ENCODE measurements around the gene TSPAN1.
"Not testable (repeated sequence)": the region's sequence is repeated elsewhere in the genome, so short reads cannot be mapped to it uniquely, and the experiment has no call there.

The TSPAN1 gene

DNA sequence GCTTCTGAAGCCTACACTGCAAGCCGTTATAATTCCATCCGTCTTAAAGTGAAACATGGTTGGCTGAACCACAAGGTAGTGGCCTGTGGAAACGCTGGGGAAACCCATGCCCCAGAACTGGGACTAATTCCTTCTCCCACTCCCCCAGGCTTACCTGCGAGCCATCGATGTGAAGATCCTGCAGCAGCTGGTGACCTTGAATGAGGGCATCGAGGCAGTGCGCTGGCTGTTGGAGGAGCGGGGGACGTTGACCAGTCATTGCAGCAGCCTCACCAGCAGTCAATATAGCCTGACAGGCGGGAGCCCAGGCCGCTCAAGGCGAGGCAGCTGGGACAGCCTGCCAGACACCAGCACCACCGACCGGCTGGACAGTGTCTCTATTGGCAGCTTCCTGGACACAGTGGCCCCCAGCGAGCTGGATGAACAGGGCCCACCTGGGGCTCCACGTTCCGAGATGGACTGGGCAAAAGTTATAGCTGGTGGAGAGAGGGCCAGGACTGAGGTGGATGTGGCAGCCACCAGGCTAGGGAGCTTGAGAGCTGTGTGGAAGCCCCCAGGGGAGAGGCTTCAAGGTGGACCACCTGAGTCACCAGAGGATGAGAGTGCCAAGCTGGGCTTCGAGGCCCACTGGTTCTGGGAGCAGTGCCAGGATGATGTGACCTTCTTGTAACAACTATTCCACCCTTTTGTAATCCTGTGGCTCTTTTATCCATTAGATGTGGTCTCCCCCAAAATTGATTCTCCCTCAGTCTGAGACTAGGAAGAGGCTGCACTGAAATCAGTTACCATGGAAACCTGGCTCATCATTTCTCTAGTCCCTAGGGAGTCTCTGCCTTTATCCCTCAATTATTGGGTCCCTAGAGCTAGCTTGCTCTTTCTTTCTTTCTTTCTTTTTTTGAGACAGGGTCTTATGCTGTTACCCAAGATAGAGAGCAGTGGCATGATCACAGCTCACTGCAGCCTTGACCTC is 44.9 kb downstream of the TSPAN1 start:
- peak overlapping the region; percentile 19 for H3K4me3 ChIP-seq (ENCODE audit: low read depth, low read length)
- no peaks in the 10 kb centered on the region for H3K9me3 ChIP-seq (ENCODE audit: severe bottlenecking)
- no peaks in the 10 kb centered on the region for H3K27me3 ChIP-seq (ENCODE audit: insufficient read depth, low read depth, severe bottlenecking)
- no peaks in the 10 kb centered on the region for H3K36me3 ChIP-seq
- TF ChIP-seq, protein P1, sequence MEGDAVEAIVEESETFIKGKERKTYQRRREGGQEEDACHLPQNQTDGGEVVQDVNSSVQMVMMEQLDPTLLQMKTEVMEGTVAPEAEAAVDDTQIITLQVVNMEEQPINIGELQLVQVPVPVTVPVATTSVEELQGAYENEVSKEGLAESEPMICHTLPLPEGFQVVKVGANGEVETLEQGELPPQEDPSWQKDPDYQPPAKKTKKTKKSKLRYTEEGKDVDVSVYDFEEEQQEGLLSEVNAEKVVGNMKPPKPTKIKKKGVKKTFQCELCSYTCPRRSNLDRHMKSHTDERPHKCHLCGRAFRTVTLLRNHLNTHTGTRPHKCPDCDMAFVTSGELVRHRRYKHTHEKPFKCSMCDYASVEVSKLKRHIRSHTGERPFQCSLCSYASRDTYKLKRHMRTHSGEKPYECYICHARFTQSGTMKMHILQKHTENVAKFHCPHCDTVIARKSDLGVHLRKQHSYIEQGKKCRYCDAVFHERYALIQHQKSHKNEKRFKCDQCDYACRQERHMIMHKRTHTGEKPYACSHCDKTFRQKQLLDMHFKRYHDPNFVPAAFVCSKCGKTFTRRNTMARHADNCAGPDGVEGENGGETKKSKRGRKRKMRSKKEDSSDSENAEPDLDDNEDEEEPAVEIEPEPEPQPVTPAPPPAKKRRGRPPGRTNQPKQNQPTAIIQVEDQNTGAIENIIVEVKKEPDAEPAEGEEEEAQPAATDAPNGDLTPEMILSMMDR (IDR thresholded peaks at IDR 0.05; ENCODE audit: low read depth, low read length): peak; percentile 26; the same call in 1 of the 2 replicates
- peak overlapping the region; percentile 89 for H3K27ac ChIP-seq
- peak; percentile 93 for DNase-seq

DNA sequence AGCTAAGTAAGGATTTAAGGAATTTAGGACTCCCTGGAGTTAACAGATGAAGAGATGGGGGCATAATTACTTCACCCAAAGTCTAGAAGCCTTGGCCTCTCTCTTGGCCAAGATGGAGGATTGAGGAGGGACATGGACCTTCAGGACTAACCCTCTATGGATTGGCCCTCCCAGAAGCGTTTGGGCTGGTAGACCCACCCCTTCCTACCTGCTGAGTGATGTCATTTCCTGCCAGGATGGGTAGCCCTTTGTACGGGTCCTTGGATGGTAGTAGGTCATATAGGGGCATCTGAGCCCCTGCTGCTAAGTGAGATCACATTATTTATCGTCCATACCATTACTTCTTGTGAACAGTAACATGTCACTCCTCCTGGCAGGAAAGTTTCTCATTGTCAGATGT is 45.9 kb downstream of the TSPAN1 start:
- DNase-seq: peak; percentile 32

GRCh38 chr1:46221749-46222148 is 46.9 kb downstream of the TSPAN1 start:
- no peaks in the 10 kb centered on the region for H3K27me3 ChIP-seq (ENCODE audit: insufficient read depth, low read depth, severe bottlenecking)
- no peaks in the 10 kb centered on the region for H3K36me3 ChIP-seq
- no peak overlapping the region for H3K4me3 ChIP-seq (ENCODE audit: low read depth, low read length)
- H3K27ac ChIP-seq: no peak overlapping the region
- no peak for DNase-seq
- TF ChIP-seq, protein P1 (IDR thresholded peaks at IDR 0.05; ENCODE audit: low read depth, low read length): no peak
- H3K9me3 ChIP-seq (ENCODE audit: severe bottlenecking): no peaks in the 10 kb centered on the region

More for the DNA sequence above, 45.9 kb downstream of the TSPAN1 start:
- Histone ChIP-seq H3K36me3 (no peaks in the 10 kb centered on the region), H3K9me3 (ENCODE audit: severe bottlenecking) (no peaks in the 10 kb centered on the region), H3K4me3 (ENCODE audit: low read depth, low read length) (no peak overlapping the region), H3K27ac (peak overlapping the region; percentile 89), H3K27me3 (ENCODE audit: insufficient read depth, low read depth, severe bottlenecking) (no peaks in the 10 kb centered on the region)
- TF ChIP-seq, protein P1 (IDR thresholded peaks at IDR 0.05; ENCODE audit: low read depth, low read length): no peak

GRCh38 chr1:46223055-46223454 is 48.2 kb downstream of the TSPAN1 start:
- not testable (repeated sequence) for H3K27ac ChIP-seq; DNase-seq; H3K4me3 ChIP-seq (ENCODE audit: low read depth, low read length); H3K36me3 ChIP-seq; H3K9me3 ChIP-seq (ENCODE audit: severe bottlenecking); H3K27me3 ChIP-seq (ENCODE audit: insufficient read depth, low read depth, severe bottlenecking)

- H3K36me3 ChIP-seq: no peaks in the 10 kb centered on the region
- H3K9me3 ChIP-seq (ENCODE audit: severe bottlenecking): no peaks in the 10 kb centered on the region
- no peak overlapping the region for H3K4me3 ChIP-seq (ENCODE audit: low read depth, low read length)
- TF ChIP-seq, protein P1 (IDR thresholded peaks at IDR 0.05; ENCODE audit: low read depth, low read length): peak; percentile 78
- peak; percentile 72 for DNase-seq
- H3K27ac ChIP-seq: no peak overlapping the region
- H3K27me3 ChIP-seq (ENCODE audit: insufficient read depth, low read depth, severe bottlenecking): no peaks in the 10 kb centered on the region
These were observed 48.6 kb downstream of the TSPAN1 start for GRCh38 chr1:46223472-46223943.

DNA sequence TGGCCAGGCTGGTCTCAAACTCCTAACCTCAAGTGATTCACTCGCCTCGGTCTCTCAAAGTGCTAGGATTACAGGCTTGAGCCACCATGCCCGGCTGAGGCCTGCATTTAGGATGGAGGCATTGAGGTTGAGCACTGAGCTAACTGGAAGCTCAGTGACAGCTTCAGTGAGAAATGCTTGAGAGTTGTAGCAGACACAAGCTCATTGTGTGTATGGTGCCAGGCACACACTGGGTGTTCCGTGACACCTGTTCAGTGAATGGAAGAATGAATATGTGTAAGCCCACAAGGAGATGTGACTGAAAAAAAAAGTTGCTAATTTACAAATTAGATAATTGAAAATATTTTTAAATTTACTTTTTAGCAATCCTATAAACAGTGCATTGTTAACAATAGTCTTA is 50.1 kb downstream of the TSPAN1 start:
- DNase-seq: no peak
- Histone ChIP-seq H3K36me3 (no peaks in the 10 kb centered on the region), H3K9me3 (ENCODE audit: severe bottlenecking) (no peaks in the 10 kb centered on the region), H3K27ac (no peak overlapping the region), H3K27me3 (ENCODE audit: insufficient read depth, low read depth, severe bottlenecking) (no peaks in the 10 kb centered on the region), H3K4me3 (ENCODE audit: low read depth, low read length) (no peak overlapping the region)
- TF ChIP-seq, protein P1 (IDR thresholded peaks at IDR 0.05; ENCODE audit: low read depth, low read length): no peak

- DNase-seq; H3K27me3 ChIP-seq (ENCODE audit: insufficient read depth, low read depth, severe bottlenecking); H3K4me3 ChIP-seq (ENCODE audit: low read depth, low read length); H3K9me3 ChIP-seq (ENCODE audit: severe bottlenecking); H3K27ac ChIP-seq; H3K36me3 ChIP-seq: not testable (repeated sequence)
These were observed 56.3 kb downstream of the TSPAN1 start for GRCh38 chr1:46231231-46231630.
